Hepatocyte (in vitro differentiated cells): Measurements from ENCODE around the gene CDK14.

ENCODE experiments used
- EZH2 ChIP-seq: fragments of 200-600 bp; sonication (generic); IDR thresholded peaks from 2 replicates; pipeline ENCODE4 v1.6.1; 2016; ENCODE audit warnings: antibody characterized with exemption, mild to moderate bottlenecking, borderline replicate concordance
- EZH2phosphoT487 ChIP-seq: fragments of 200-600 bp; sonication (generic); IDR thresholded peaks from one replicate; pipeline ENCODE4 v1.6.1; 2018; ENCODE audit warnings: antibody characterized with exemption, mild to moderate bottlenecking, low read depth, moderate library complexity; ENCODE audit not compliant: unreplicated experiment, severe bottlenecking
- TF ChIP-seq, protein P1 (sequence below): fragments of 200-600 bp; sonication (generic); IDR thresholded peaks from 2 replicates; pipeline ENCODE4 v1.5.1; 2016; ENCODE audit warnings: antibody characterized with exemption, mild to moderate bottlenecking; ENCODE audit not compliant: poor library complexity

DNA sequence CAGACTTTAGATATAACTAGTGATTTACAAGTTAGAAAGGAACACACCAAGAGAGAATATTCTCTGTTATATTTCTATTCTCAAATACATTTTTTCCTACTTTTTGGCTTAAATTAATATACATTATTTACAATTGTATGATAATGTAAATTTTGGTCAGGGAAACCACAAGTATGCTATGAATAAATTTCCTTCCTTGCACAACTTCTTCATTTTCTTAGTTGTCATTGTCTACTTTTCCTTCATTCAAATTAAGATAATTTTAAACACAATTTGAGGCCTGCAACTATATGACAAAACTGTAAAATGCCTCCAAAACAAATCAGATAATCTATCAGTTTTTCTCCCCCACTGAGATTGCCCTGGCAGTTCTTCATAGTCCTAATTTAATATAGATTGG is 131.3 kb downstream of the CDK14 start:
- TF ChIP-seq, protein P1, sequence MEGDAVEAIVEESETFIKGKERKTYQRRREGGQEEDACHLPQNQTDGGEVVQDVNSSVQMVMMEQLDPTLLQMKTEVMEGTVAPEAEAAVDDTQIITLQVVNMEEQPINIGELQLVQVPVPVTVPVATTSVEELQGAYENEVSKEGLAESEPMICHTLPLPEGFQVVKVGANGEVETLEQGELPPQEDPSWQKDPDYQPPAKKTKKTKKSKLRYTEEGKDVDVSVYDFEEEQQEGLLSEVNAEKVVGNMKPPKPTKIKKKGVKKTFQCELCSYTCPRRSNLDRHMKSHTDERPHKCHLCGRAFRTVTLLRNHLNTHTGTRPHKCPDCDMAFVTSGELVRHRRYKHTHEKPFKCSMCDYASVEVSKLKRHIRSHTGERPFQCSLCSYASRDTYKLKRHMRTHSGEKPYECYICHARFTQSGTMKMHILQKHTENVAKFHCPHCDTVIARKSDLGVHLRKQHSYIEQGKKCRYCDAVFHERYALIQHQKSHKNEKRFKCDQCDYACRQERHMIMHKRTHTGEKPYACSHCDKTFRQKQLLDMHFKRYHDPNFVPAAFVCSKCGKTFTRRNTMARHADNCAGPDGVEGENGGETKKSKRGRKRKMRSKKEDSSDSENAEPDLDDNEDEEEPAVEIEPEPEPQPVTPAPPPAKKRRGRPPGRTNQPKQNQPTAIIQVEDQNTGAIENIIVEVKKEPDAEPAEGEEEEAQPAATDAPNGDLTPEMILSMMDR, result no peak
- TF ChIP-seq EZH2phosphoT487 (no peak), EZH2 (no peak)
